Measurements from ENCODE around the gene PSME1. TPM values are rescaled to one million over a fixed set of nuclear protein-coding genes. Genes with fewer than 3 reads are reported as not detected.
A peak's percentile ranks its signal among the peaks of the same experiment; 100 is the strongest.

PSME1 gene
- total and polyA plus RNA-seq, 2 of the 13 experiments (the other 11 are each of a cell fraction or from before 2014, with no cell fraction given) = 159 to 608 TPM

- peak; percentile 93 for TF ChIP-seq ZNF574 (CRISPR knock-in tag; IDR thresholded peaks at IDR 0.05)
- TF ChIP-seq ZNF18 (CRISPR knock-in tag; IDR thresholded peaks at IDR 0.05; ENCODE audit: insufficient replicate concordance) = no peak
- peak; percentile 81 to 100; a peak in 3 of 4 replicates for TF ChIP-seq KLF16 (CRISPR knock-in tag; IDR thresholded peaks at IDR 0.05)
- peak; percentile 96 for TF ChIP-seq DMAP1 (CRISPR knock-in tag; IDR thresholded peaks at IDR 0.05)
- TF ChIP-seq TBP (CRISPR knock-in tag; IDR thresholded peaks at IDR 0.05) = peak; percentile 96
- TF ChIP-seq, protein P1, sequence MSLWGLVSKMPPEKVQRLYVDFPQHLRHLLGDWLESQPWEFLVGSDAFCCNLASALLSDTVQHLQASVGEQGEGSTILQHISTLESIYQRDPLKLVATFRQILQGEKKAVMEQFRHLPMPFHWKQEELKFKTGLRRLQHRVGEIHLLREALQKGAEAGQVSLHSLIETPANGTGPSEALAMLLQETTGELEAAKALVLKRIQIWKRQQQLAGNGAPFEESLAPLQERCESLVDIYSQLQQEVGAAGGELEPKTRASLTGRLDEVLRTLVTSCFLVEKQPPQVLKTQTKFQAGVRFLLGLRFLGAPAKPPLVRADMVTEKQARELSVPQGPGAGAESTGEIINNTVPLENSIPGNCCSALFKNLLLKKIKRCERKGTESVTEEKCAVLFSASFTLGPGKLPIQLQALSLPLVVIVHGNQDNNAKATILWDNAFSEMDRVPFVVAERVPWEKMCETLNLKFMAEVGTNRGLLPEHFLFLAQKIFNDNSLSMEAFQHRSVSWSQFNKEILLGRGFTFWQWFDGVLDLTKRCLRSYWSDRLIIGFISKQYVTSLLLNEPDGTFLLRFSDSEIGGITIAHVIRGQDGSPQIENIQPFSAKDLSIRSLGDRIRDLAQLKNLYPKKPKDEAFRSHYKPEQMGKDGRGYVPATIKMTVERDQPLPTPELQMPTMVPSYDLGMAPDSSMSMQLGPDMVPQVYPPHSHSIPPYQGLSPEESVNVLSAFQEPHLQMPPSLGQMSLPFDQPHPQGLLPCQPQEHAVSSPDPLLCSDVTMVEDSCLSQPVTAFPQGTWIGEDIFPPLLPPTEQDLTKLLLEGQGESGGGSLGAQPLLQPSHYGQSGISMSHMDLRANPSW (CRISPR knock-in tag; IDR thresholded peaks at IDR 0.05; ENCODE audit: borderline replicate concordance) = peak; percentile 73; the same call in 1 of the 2 replicates
- TF ChIP-seq, protein P2, sequence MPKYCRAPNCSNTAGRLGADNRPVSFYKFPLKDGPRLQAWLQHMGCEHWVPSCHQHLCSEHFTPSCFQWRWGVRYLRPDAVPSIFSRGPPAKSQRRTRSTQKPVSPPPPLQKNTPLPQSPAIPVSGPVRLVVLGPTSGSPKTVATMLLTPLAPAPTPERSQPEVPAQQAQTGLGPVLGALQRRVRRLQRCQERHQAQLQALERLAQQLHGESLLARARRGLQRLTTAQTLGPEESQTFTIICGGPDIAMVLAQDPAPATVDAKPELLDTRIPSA (CRISPR knock-in tag; IDR thresholded peaks at IDR 0.05; ENCODE audit: borderline replicate concordance) = no peak
- TF ChIP-seq ZMAT5 (CRISPR knock-in tag; IDR thresholded peaks at IDR 0.05; ENCODE audit: borderline replicate concordance, low read depth) = no peak
- TF ChIP-seq RCOR2 (CRISPR knock-in tag; IDR thresholded peaks at IDR 0.05) = peak; percentile 24; the same call in 1 of the 2 replicates
- TF ChIP-seq THAP11 (CRISPR knock-in tag; IDR thresholded peaks at IDR 0.05) = peak; percentile 93
- no peak; the same call in 1 of the 2 replicates for TF ChIP-seq BHLHE40 (IDR thresholded peaks at IDR 0.05; ENCODE audit: low read length)
- peak; percentile 67; the same call in 1 of the 2 replicates for TF ChIP-seq FOSL1 (CRISPR knock-in tag; IDR thresholded peaks at IDR 0.05; ENCODE audit: borderline replicate concordance)
- peak; percentile 92 to 98; a peak in 3 of 4 replicates for TF ChIP-seq HMGXB4 (CRISPR knock-in tag; IDR thresholded peaks at IDR 0.05; ENCODE audit: borderline replicate concordance in 1 of 2, low read depth in 1 of 2)
- peak; percentile 88; the same call in 2 of the 3 replicates for TF ChIP-seq MXI1 (IDR thresholded peaks at IDR 0.05; ENCODE audit: borderline replicate concordance, low read depth, low read length)
- TF ChIP-seq ATF7 (IDR thresholded peaks at IDR 0.05) = peak; percentile 49
- TF ChIP-seq ATF7 (CRISPR knock-in tag; IDR thresholded peaks at IDR 0.05) = no peak; the same call in 1 of the 2 replicates
These were observed 41.8 kb upstream of the PSME1 start, which contains the start of gene PCK2 (continued) for GRCh38 chr14:24093901-24094840.

Measured in HepG2 (cell line).